ENCODE measurements around the gene SNX2. TPM values are rescaled to one million over a fixed set of nuclear protein-coding genes. Genes with fewer than 3 reads are reported as not detected.
"Not testable (repeated sequence)": the region's sequence is repeated elsewhere in the genome, so short reads cannot be mapped to it uniquely, and the experiment has no call there.

SNX2 gene
- total RNA-seq, 1 experiment from 2014 or later: 97.0 TPM

- TF ChIP-seq CTCF (IDR thresholded peaks at IDR 0.05; ENCODE audit: unreplicated experiment): no peak
- CTCF ChIA-PET: no interaction called here
- H3K36me3 Mint-ChIP-seq (ENCODE audit: insufficient read depth, unreplicated experiment): no peaks in the 10 kb centered on the region
- no peaks in the 10 kb centered on the region for H3K27me3 Mint-ChIP-seq (ENCODE audit: unreplicated experiment)
- no peak overlapping the region for H3K4me3 Mint-ChIP-seq (ENCODE audit: low read depth, unreplicated experiment)
- no peak overlapping the region for H3K27ac Mint-ChIP-seq (ENCODE audit: unreplicated experiment)
- BruUV-seq (replicated peaks): no TSS peak
- H3K9me3 Mint-ChIP-seq (ENCODE audit: low read depth, unreplicated experiment): no peaks in the 10 kb centered on the region
- intact Hi-C loops (cut with micrococcal nuclease; ENCODE audit: unreplicated experiment): no loop called here
- no peaks in the 10 kb centered on the region for H3K4me1 Mint-ChIP-seq (ENCODE audit: low read depth, unreplicated experiment)
- no peak for DNase-seq
Observed at GRCh38 chr5:122760236-122760635, 14.6 kb upstream of the SNX2 start.

- H3K4me1 Mint-ChIP-seq (ENCODE audit: low read depth, unreplicated experiment): no peaks in the 10 kb centered on the region
- H3K36me3 Mint-ChIP-seq (ENCODE audit: insufficient read depth, unreplicated experiment): no peaks in the 10 kb centered on the region
- DNase-seq: no peak
- H3K27me3 Mint-ChIP-seq (ENCODE audit: unreplicated experiment): no peaks in the 10 kb centered on the region
- intact Hi-C loops (cut with micrococcal nuclease; ENCODE audit: unreplicated experiment): no loop called here
- no peak overlapping the region for H3K4me3 Mint-ChIP-seq (ENCODE audit: low read depth, unreplicated experiment)
- CTCF ChIA-PET: interaction anchor here (0.5 kb wide), 1 partner anchor 112 kb away, joined by 3 read pairs; no protein-coding TSS in a partner anchor
- H3K27ac Mint-ChIP-seq (ENCODE audit: unreplicated experiment): no peak overlapping the region
- H3K9me3 Mint-ChIP-seq (ENCODE audit: low read depth, unreplicated experiment): no peaks in the 10 kb centered on the region
- no TSS peak for BruUV-seq (replicated peaks)
- TF ChIP-seq CTCF (IDR thresholded peaks at IDR 0.05; ENCODE audit: unreplicated experiment): no peak
Observed at GRCh38 chr5:122761115-122761514, 13.8 kb upstream of the SNX2 start.

GRCh38 chr5:122761896-122762295, 13.0 kb upstream of the SNX2 start:
- H3K27me3 Mint-ChIP-seq (ENCODE audit: unreplicated experiment); H3K4me3 Mint-ChIP-seq (ENCODE audit: low read depth, unreplicated experiment); H3K27ac Mint-ChIP-seq (ENCODE audit: unreplicated experiment); H3K36me3 Mint-ChIP-seq (ENCODE audit: insufficient read depth, unreplicated experiment); H3K9me3 Mint-ChIP-seq (ENCODE audit: low read depth, unreplicated experiment); H3K4me1 Mint-ChIP-seq (ENCODE audit: low read depth, unreplicated experiment); intact Hi-C loops (cut with micrococcal nuclease; ENCODE audit: unreplicated experiment); CTCF ChIA-PET; BruUV-seq (replicated peaks); DNase-seq: not testable (repeated sequence)

GRCh38 chr5:122766130-122766529, 8.8 kb upstream of the SNX2 start:
- DNase-seq: no peak
- no TSS peak for BruUV-seq (replicated peaks)
- peaks cover 2% of the 10 kb centered on the region for H3K9me3 Mint-ChIP-seq (ENCODE audit: low read depth, unreplicated experiment)
- no peak overlapping the region for H3K27ac Mint-ChIP-seq (ENCODE audit: unreplicated experiment)
- H3K27me3 Mint-ChIP-seq (ENCODE audit: unreplicated experiment): peaks cover 20% of the 10 kb centered on the region
- no peak for TF ChIP-seq CTCF (IDR thresholded peaks at IDR 0.05; ENCODE audit: unreplicated experiment)
- CTCF ChIA-PET: no interaction called here
- intact Hi-C loops (cut with micrococcal nuclease; ENCODE audit: unreplicated experiment): no loop called here
- no peak overlapping the region for H3K4me3 Mint-ChIP-seq (ENCODE audit: low read depth, unreplicated experiment)
- H3K4me1 Mint-ChIP-seq (ENCODE audit: low read depth, unreplicated experiment): no peaks in the 10 kb centered on the region
- no peaks in the 10 kb centered on the region for H3K36me3 Mint-ChIP-seq (ENCODE audit: insufficient read depth, unreplicated experiment)

- H3K9me3 Mint-ChIP-seq (ENCODE audit: low read depth, unreplicated experiment): peaks cover 2% of the 10 kb centered on the region
- no peak for DNase-seq
- no peak overlapping the region for H3K4me3 Mint-ChIP-seq (ENCODE audit: low read depth, unreplicated experiment)
- no peak overlapping the region for H3K27ac Mint-ChIP-seq (ENCODE audit: unreplicated experiment)
- BruUV-seq (replicated peaks): no TSS peak
- intact Hi-C loops (cut with micrococcal nuclease; ENCODE audit: unreplicated experiment): no loop called here
- no peak for TF ChIP-seq CTCF (IDR thresholded peaks at IDR 0.05; ENCODE audit: unreplicated experiment)
- CTCF ChIA-PET: no interaction called here
- H3K4me1 Mint-ChIP-seq (ENCODE audit: low read depth, unreplicated experiment): no peaks in the 10 kb centered on the region
- peaks cover 23% of the 10 kb centered on the region for H3K27me3 Mint-ChIP-seq (ENCODE audit: unreplicated experiment)
- H3K36me3 Mint-ChIP-seq (ENCODE audit: insufficient read depth, unreplicated experiment): peaks cover 11% of the 10 kb centered on the region
Observed at GRCh38 chr5:122770477-122770876, 4.4 kb upstream of the SNX2 start.
